Measurements from ENCODE around the gene SBNO2.
A peak's percentile ranks its signal among the peaks of the same experiment; 100 is the strongest.

Gene SBNO2

GRCh38 chr19:1109697-1110671 is 64.1 kb downstream of the SBNO2 start:
- no peak for TF ChIP-seq SIN3A (IDR thresholded peaks at IDR 0.05; ENCODE audit: borderline replicate concordance, insufficient read depth, low read length)
- no peak for TF ChIP-seq FOXP2 (optimal IDR thresholded peaks at IDR 0.05; ENCODE audit: borderline replicate concordance, extremely low read depth, extremely low read length, insufficient read depth)
- peak; percentile 53; the same call in 1 of the 2 replicates for TF ChIP-seq POLR2AphosphoS5 (IDR thresholded peaks at IDR 0.05; ENCODE audit: low read depth, low read length)
- no peak for TF ChIP-seq TAF1 (IDR thresholded peaks at IDR 0.05; ENCODE audit: borderline replicate concordance, insufficient read depth, low read length)

DNA sequence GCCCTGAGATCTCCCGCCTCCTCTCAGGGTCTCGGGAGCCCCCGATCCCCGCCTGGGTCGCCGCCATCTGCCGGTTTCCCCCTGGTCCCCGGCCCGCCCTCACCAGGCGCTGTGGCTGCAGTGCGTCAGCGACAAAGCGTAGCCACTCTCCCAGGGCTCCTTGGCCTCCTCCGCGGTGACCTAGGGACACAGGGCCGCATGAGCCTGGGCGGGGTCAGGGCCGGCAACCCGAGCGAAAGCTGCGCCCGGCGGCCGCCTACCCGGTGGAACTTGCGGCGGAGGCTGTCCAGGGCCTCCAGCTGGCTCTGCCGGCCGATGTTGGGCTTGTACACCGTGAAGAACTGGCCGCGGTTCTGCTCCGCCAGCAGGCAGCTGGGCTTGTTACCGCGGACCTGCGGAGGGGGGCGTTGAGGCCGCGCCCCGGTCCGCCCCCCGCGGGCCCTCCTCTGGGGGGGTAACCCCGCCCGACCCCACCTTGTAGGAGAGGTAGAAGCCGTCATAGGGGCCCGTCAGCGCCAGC is 65.0 kb downstream of the SBNO2 start:
- TF ChIP-seq SIN3A (IDR thresholded peaks at IDR 0.05; ENCODE audit: borderline replicate concordance, insufficient read depth, low read length) = no peak
- no peak for TF ChIP-seq TAF1 (IDR thresholded peaks at IDR 0.05; ENCODE audit: borderline replicate concordance, insufficient read depth, low read length)
- TF ChIP-seq FOXP2 (optimal IDR thresholded peaks at IDR 0.05; ENCODE audit: borderline replicate concordance, extremely low read depth, extremely low read length, insufficient read depth) = no peak
- TF ChIP-seq, protein P1, sequence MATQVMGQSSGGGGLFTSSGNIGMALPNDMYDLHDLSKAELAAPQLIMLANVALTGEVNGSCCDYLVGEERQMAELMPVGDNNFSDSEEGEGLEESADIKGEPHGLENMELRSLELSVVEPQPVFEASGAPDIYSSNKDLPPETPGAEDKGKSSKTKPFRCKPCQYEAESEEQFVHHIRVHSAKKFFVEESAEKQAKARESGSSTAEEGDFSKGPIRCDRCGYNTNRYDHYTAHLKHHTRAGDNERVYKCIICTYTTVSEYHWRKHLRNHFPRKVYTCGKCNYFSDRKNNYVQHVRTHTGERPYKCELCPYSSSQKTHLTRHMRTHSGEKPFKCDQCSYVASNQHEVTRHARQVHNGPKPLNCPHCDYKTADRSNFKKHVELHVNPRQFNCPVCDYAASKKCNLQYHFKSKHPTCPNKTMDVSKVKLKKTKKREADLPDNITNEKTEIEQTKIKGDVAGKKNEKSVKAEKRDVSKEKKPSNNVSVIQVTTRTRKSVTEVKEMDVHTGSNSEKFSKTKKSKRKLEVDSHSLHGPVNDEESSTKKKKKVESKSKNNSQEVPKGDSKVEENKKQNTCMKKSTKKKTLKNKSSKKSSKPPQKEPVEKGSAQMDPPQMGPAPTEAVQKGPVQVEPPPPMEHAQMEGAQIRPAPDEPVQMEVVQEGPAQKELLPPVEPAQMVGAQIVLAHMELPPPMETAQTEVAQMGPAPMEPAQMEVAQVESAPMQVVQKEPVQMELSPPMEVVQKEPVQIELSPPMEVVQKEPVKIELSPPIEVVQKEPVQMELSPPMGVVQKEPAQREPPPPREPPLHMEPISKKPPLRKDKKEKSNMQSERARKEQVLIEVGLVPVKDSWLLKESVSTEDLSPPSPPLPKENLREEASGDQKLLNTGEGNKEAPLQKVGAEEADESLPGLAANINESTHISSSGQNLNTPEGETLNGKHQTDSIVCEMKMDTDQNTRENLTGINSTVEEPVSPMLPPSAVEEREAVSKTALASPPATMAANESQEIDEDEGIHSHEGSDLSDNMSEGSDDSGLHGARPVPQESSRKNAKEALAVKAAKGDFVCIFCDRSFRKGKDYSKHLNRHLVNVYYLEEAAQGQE (IDR thresholded peaks at IDR 0.05; ENCODE audit: insufficient read depth in 1 of 2, low read depth in 2 of 2, low read length in 2 of 2) = no peak
- no peak for TF ChIP-seq POLR2AphosphoS5 (IDR thresholded peaks at IDR 0.05; ENCODE audit: low read depth, low read length)

DNA sequence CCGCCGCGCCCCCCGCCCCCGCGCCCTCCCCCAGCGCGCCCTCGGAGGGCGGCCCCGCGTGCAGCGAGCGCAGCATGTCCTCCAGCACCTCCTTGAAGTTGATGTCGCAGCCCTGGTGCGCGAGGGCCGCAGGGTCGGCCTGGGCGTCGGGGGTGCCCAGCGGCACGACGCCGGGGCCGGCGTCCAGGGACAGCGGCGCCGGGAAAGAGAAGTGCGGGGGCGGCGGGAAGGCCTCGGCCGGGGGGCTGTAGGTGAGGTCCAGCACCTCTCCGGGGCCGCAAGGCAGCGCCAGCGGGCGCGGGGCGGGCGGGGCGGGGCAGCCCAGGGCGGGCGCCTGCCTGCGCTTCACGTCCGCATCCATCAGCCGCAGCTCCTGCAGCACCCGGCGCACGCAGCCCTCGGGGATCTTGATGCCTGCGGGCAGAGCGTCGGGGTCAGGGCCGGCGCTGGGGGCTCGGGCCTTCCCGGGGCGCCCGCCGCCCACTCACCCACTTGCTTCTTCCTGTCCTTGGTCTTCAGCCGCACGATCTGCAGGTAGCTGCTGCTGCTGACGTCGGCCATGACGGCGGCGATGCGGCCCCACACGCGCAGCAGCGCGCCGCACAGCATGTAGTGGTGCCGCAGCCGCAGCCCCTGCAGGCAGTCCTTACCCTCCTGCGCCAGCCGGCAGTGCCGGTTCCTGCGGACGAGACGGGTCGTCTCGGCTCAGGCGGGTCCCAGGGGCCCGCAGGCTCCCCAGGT is 65.6 kb downstream of the SBNO2 start:
- TF ChIP-seq SIN3A (IDR thresholded peaks at IDR 0.05; ENCODE audit: borderline replicate concordance, insufficient read depth, low read length) (no peak), FOXP2 (optimal IDR thresholded peaks at IDR 0.05; ENCODE audit: borderline replicate concordance, extremely low read depth, extremely low read length, insufficient read depth) (no peak), POLR2AphosphoS5 (IDR thresholded peaks at IDR 0.05; ENCODE audit: low read depth, low read length) (no peak)

DNA sequence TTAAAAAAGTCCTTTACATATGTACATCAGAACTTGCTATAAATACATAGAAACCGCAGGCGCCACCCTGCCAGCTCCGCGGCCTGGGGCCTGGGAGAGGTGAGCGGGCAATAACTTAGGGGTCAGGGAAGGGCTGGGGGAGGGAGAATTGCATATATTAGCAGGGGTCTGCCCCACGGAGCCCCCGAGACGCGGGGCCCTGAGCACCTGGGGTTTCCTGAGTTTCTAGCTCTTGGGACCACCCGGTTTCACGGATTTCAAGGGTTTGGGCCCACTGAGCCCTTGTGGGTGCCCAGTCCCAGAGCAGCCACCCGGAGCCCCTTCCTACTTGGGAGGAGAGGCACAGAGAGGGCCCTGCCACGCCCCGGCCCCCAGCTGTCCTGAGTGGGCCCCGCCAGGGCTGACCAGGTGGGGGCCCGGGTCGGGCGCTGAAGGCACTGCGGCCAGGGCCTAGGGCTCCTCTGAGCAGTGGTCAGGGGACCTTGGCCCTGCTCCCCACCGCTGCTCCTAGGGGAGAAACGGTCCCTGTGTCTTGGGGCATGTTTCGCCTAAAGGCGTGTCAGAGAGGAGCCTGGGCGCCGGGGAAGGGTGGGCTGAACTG is 66.3 kb downstream of the SBNO2 start:
- TF ChIP-seq SIN3A (IDR thresholded peaks at IDR 0.05; ENCODE audit: borderline replicate concordance, insufficient read depth, low read length) (no peak), POLR2AphosphoS5 (IDR thresholded peaks at IDR 0.05; ENCODE audit: low read depth, low read length) (0 out of 2 replicates have a peak, but pooled peaks have one; percentile 18), FOXP2 (optimal IDR thresholded peaks at IDR 0.05; ENCODE audit: borderline replicate concordance, extremely low read depth, extremely low read length, insufficient read depth) (no peak), TAF1 (IDR thresholded peaks at IDR 0.05; ENCODE audit: borderline replicate concordance, insufficient read depth, low read length) (no peak)
- TF ChIP-seq, protein P1 (IDR thresholded peaks at IDR 0.05; ENCODE audit: insufficient read depth in 1 of 2, low read depth in 2 of 2, low read length in 2 of 2) = no peak

DNA sequence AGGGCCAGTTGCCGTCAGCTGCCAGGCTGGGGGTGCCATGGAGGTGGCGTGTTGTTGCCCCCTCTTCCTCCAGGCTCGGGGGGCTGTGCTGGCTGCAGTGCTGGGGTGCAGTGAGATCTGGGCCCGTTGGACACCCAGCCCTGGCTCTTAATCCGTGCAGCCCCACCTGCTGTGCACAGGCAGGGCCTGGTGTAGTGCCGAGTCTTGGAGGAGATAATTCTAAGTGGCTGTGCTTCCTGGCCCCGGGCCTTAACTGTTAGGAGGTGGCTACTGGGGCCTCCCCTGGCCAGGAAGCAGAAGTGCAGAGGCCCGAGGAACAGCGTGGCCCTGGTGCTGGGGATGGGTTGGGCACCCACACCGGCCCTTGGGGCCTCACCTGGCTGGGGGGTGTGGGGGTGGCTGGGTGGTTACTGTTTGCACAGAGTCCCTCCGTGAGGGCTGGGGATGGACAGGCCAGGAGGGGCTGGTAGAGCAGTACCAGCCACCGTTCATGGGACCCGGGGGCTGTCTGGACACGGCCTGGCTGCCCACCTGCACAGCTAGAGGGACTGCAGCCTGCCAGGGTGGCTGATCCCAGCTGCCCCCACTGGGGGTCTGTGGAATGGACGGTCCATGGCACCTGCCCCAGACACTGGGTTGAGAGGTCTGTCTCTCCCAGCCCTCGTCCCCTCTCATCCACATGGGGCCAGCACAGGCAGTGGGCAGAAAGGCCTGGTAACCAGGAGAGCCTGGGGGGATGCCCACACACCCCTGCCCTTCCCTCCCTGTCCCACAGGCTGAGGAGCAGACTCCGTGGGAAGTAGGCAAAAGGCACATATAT is 67.0 kb downstream of the SBNO2 start:
- TF ChIP-seq TAF1 (IDR thresholded peaks at IDR 0.05; ENCODE audit: borderline replicate concordance, insufficient read depth, low read length) = no peak
- TF ChIP-seq SIN3A (IDR thresholded peaks at IDR 0.05; ENCODE audit: borderline replicate concordance, insufficient read depth, low read length) = 0 out of 2 replicates have a peak, but pooled peaks have one; percentile 21
